Neural cell (in vitro differentiated cells): ENCODE measurements around the gene TIMELESS.

Experiments
- CTCF ChIP-seq: fragments of 450-650 bp; IDR thresholded peaks from 2 replicates; pipeline ENCODE4 v1.5.1; 2014; ENCODE audit warnings: antibody characterized with exemption, mild to moderate bottlenecking, moderate library complexity; ENCODE audit not compliant: poor library complexity, severe bottlenecking
- RAD21 ChIP-seq: fragments of 450-650 bp; conservative IDR thresholded peaks from 2 replicates; pipeline ENCODE4 v1.6.1; 2014; ENCODE audit warnings: antibody characterized with exemption, mild to moderate bottlenecking, moderate library complexity
- TAF1 ChIP-seq: IDR thresholded peaks from 2 replicates; pipeline ENCODE4 v1.6.1; 2012; ENCODE audit warnings: low read depth

- TF ChIP-seq CTCF, result no peak
- no peak for TF ChIP-seq TAF1
- no peak for TF ChIP-seq RAD21
These were observed 28.4 kb upstream of the TIMELESS start for GRCh38 chr12:56477521-56478225.
